ENCODE results near the gene SUN2. TPM values are rescaled to one million over a fixed set of nuclear protein-coding genes. Genes with fewer than 3 reads are reported as not detected.
A peak's percentile ranks its signal among the peaks of the same experiment; 100 is the strongest.

The SUN2 gene
- polyA plus RNA-seq, 1 experiment: 98.4 TPM

DNA sequence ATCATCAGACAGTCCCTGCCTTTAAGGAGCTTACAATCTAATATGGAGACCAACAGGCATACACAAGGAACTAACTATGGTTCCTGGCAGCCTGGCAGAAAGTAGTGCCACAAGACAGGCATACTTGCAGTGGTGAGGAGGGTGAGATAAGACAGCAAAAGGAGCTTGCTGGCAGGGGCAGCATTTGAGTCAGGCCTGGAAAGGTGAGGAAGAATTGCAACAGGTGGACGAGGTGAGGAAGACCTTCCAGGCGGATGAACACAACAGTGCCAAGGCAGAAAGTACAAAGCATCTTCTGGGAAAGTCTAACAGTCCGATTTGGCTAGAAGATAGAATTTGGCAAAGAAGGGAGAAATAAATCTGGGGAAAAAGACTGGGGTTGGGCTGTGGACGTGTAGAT, 33.8 kb upstream of the SUN2 start:
- H3K4me3 ChIP-seq (ENCODE audit: low read depth, low read length): no peak overlapping the region
- H3K36me3 ChIP-seq (ENCODE audit: control insufficient read depth, insufficient read depth, low read length): no peaks in the 10 kb centered on the region
- ChIA-PET CTCF (interaction anchor here (1.9 to 9.2 kb wide), 2 partner anchors 21 kb away, joined by 7 to 64 read pairs; no protein-coding TSS in a partner anchor), POLR2A (no interaction called here)
- no peak for TF ChIP-seq CTCF (IDR thresholded peaks at IDR 0.05; ENCODE audit: insufficient read depth, low read depth, low read length)
- H3K27me3 ChIP-seq (ENCODE audit: control insufficient read depth, insufficient read depth, low read length): no peaks in the 10 kb centered on the region
- DNase-seq (ENCODE audit: low read depth): no peak

GRCh38 chr22:38788846-38789245, 33.0 kb upstream of the SUN2 start:
- Histone ChIP-seq H3K4me3 (ENCODE audit: low read depth, low read length) (no peak overlapping the region), H3K27me3 (ENCODE audit: control insufficient read depth, insufficient read depth, low read length) (no peaks in the 10 kb centered on the region), H3K36me3 (ENCODE audit: control insufficient read depth, insufficient read depth, low read length) (no peaks in the 10 kb centered on the region)
- CTCF ChIA-PET: interaction anchor here (9.2 kb wide), 1 partner anchor 20 kb away, joined by 64 read pairs; no protein-coding TSS in a partner anchor
- POLR2A ChIA-PET: no interaction called here
- no peak for TF ChIP-seq CTCF (IDR thresholded peaks at IDR 0.05; ENCODE audit: insufficient read depth, low read depth, low read length)
- no peak for DNase-seq (ENCODE audit: low read depth)

DNA sequence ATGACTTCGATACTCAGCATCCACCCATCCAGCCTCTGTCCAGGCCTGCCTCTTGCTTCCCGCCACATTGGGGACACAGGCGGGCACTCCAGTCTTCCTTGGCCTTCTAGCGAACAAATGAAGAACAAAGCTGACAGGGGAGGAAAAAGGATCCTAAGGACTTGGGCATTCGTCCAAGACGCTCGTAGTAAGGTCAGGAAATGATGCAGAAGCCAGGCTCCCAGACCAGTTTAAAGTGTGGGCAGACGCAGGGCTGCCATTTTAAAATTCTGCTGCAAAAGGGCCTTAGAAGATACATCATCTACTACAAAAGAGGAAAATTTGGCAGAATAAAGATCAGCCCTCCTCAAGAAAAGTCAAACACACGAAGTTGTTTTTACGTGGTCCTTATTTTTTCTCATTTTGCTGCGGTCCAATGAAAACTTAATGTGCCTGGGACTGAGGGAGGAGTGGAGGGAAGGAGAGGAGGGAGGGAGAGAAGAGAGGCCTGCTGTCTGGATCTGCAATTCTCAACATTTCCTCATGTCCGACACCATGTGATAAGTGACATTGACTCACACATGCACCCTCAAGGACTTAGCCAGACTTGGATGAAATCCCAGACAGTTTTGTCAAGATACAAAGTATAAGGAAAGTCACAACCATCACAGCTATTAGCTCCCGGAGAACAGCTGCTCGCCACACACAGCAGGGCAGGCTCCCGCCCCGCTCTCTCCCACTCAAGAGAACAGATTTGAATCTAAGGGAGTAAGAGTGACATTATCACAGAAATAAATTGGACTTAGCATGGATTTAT, 32.4 kb upstream of the SUN2 start:
- no peak for TF ChIP-seq CTCF (IDR thresholded peaks at IDR 0.05; ENCODE audit: insufficient read depth, low read depth, low read length)
- ChIA-PET CTCF (interaction anchor here (9.2 kb wide), 1 partner anchor 19 kb away, joined by 64 read pairs; no protein-coding TSS in a partner anchor), POLR2A (no interaction called here)
- DNase-seq (ENCODE audit: low read depth): peak; percentile 83
- H3K36me3 ChIP-seq (ENCODE audit: control insufficient read depth, insufficient read depth, low read length): no peaks in the 10 kb centered on the region
- H3K27me3 ChIP-seq (ENCODE audit: control insufficient read depth, insufficient read depth, low read length): no peaks in the 10 kb centered on the region
- H3K4me3 ChIP-seq (ENCODE audit: low read depth, low read length): no peak overlapping the region

DNA sequence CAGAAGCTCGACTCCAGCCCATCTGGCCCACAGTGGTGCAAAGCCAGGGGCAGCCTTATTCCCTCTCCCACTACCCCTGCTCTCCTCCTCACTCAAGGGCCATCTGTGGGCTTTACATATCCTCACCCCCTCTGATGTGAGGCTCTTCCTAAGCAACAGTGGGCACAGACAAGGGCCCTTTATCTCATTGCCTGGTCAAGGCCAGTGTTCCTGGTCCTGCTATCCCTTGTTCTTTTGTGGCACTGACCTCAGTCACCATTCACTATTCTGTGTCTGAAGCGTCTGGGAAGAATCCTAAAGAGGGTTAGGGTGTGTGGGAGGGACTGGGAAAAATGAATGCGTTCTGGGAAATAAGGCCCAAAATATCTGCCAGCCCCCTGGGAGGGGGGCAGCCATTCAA, 30.8 kb upstream of the SUN2 start:
- CTCF ChIA-PET: interaction anchor here (0.6 to 9.2 kb wide), 3 partner anchors 18 to 27 kb away, joined by 3 to 64 read pairs (median 11); no protein-coding TSS in a partner anchor

More for the DNA sequence above, 30.8 kb upstream of the SUN2 start:
- no peak for DNase-seq (ENCODE audit: low read depth)
- no peaks in the 10 kb centered on the region for H3K27me3 ChIP-seq (ENCODE audit: control insufficient read depth, insufficient read depth, low read length)
- TF ChIP-seq CTCF (IDR thresholded peaks at IDR 0.05; ENCODE audit: insufficient read depth, low read depth, low read length): no peak
- H3K4me3 ChIP-seq (ENCODE audit: low read depth, low read length): no peak overlapping the region
- POLR2A ChIA-PET: no interaction called here
- H3K36me3 ChIP-seq (ENCODE audit: control insufficient read depth, insufficient read depth, low read length): no peaks in the 10 kb centered on the region

All from BJ (cell line).